BE2C (cell line): ENCODE data around the gene PUS1.

ENCODE experiments used
- DNase-seq: peaks from one replicate; pipeline ENCODE4 v3.0.0-alpha.2; 2020
- H3K27me3 ChIP-seq: fragments of 250-450 bp; sonication (Bioruptor Pico); 2 replicates; pipeline ENCODE4 v1.5.1; 2020; ENCODE audit warnings: mild to moderate bottlenecking
- H3K36me3 ChIP-seq: fragments of 250-450 bp; sonication (Bioruptor Pico); 2 replicates; pipeline ENCODE4 v1.5.1; 2020; ENCODE audit warnings: mild to moderate bottlenecking
- H3K4me1 ChIP-seq: fragments of 250-450 bp; sonication (Bioruptor Pico); 2 replicates; pipeline ENCODE4 v1.5.1; 2020
- H3K4me3 ChIP-seq: 2 replicates; pipeline ENCODE4 v1.5.1; 2011; ENCODE audit warnings: low read depth, low read length
- H3K9me3 ChIP-seq: fragments of 250-450 bp; sonication (Bioruptor Pico); 2 replicates; pipeline ENCODE4 v1.5.1; 2020
- CTCF ChIP-seq: IDR thresholded peaks from 2 replicates; pipeline ENCODE4 v1.5.1; 2012; ENCODE audit warnings: mild to moderate bottlenecking, low read depth, low read length

PUS1 gene

GRCh38 chr12:131939007-131939406 lies 9.9 kb downstream of the PUS1 start:
- DNase-seq: no peak
- H3K9me3 ChIP-seq: no peaks in the 10 kb centered on the region
- no peak for TF ChIP-seq CTCF
- H3K4me1 ChIP-seq: no peaks in the 10 kb centered on the region
- no peak overlapping the region for H3K4me3 ChIP-seq
- H3K36me3 ChIP-seq: peaks cover 90% of the 10 kb centered on the region
- no peaks in the 10 kb centered on the region for H3K27me3 ChIP-seq

GRCh38 chr12:131940141-131940547 lies 11.1 kb downstream of the PUS1 start:
- Histone ChIP-seq H3K4me3 (no peak overlapping the region), H3K36me3 (peaks cover 88% of the 10 kb centered on the region), H3K9me3 (no peaks in the 10 kb centered on the region), H3K27me3 (no peaks in the 10 kb centered on the region), H3K4me1 (no peaks in the 10 kb centered on the region)
- no peak for TF ChIP-seq CTCF
- DNase-seq: no peak

- Histone ChIP-seq H3K9me3 (no peaks in the 10 kb centered on the region), H3K4me1 (no peaks in the 10 kb centered on the region), H3K27me3 (no peaks in the 10 kb centered on the region), H3K4me3 (no peak overlapping the region), H3K36me3 (peaks cover 78% of the 10 kb centered on the region)
- TF ChIP-seq CTCF: no peak
- no peak for DNase-seq
Observed at GRCh38 chr12:131941116-131941986, 12.3 kb downstream of the PUS1 start.

- no peak overlapping the region for H3K4me3 ChIP-seq
- H3K4me1 ChIP-seq: no peaks in the 10 kb centered on the region
- H3K27me3 ChIP-seq: no peaks in the 10 kb centered on the region
- no peak for TF ChIP-seq CTCF
- H3K9me3 ChIP-seq: no peaks in the 10 kb centered on the region
- no peak for DNase-seq
- peaks cover 72% of the 10 kb centered on the region for H3K36me3 ChIP-seq
Observed at GRCh38 chr12:131941987-131942341, 12.9 kb downstream of the PUS1 start.

GRCh38 chr12:131942671-131943070 lies 13.6 kb downstream of the PUS1 start:
- Histone ChIP-seq H3K9me3 (no peaks in the 10 kb centered on the region), H3K4me3 (no peak overlapping the region), H3K27me3 (no peaks in the 10 kb centered on the region), H3K36me3 (peaks cover 67% of the 10 kb centered on the region), H3K4me1 (no peaks in the 10 kb centered on the region)
- TF ChIP-seq CTCF: no peak
- no peak for DNase-seq

GRCh38 chr12:131943389-131943788 lies 14.3 kb downstream of the PUS1 start:
- Histone ChIP-seq H3K4me3 (no peak overlapping the region), H3K9me3 (no peaks in the 10 kb centered on the region), H3K27me3 (no peaks in the 10 kb centered on the region), H3K4me1 (no peaks in the 10 kb centered on the region), H3K36me3 (peaks cover 60% of the 10 kb centered on the region)
- no peak for DNase-seq
- no peak for TF ChIP-seq CTCF
